ENCODE results near the gene MYZAP. TPM values are rescaled to one million over a fixed set of nuclear protein-coding genes. Genes with fewer than 3 reads are reported as not detected.

The MYZAP gene
- total RNA-seq, 1 experiment from 2014 or later: 0.68 TPM

DNA sequence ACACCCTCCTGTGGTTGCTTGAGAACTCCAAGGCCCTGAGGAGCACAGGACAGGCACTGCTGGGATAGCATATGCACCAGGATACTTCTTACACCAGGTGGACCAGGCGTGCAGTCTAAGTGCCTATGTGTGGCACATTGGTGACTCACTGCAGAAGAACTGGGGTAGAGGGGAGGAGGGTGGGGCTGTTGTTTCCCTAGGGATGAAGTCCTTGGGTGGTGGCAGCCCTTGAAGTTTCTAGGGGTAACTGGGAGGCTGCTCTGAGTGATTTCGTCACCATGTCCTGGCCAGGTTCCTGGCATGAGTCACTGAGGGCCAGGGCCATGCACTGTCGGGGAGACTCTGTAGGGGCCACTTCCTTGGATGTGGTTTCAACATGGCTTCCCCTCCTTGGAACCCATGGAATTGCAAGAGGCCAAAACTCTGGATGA is 15.9 kb downstream of the MYZAP start:
- Mint-ChIP-seq H3K9me3 (no peaks in the 10 kb centered on the region), H3K36me3 (no peaks in the 10 kb centered on the region), H3K4me3 (no peak overlapping the region), H3K27ac (no peak overlapping the region), H3K27me3 (ENCODE audit: low read depth) (no peaks in the 10 kb centered on the region; the same call in 1 of the 2 replicates), H3K4me1 (peaks cover 14% of the 10 kb centered on the region)
- POLR2A ChIA-PET: no interaction called here
- CTCF ChIA-PET: no interaction called here
- TF ChIP-seq RORB (CRISPR knock-in tag; IDR thresholded peaks at IDR 0.05): no peak
- TF ChIP-seq CBFB (CRISPR knock-in tag; IDR thresholded peaks at IDR 0.05; ENCODE audit: low read depth): no peak
- TF ChIP-seq KAT7 (CRISPR knock-in tag; IDR thresholded peaks at IDR 0.05; ENCODE audit: borderline replicate concordance): no peak
- TF ChIP-seq PREB (CRISPR knock-in tag; IDR thresholded peaks at IDR 0.05; ENCODE audit: borderline replicate concordance): no peak
- TF ChIP-seq ZNF232 (CRISPR knock-in tag; IDR thresholded peaks at IDR 0.05): no peak
- TF ChIP-seq EMX1 (CRISPR knock-in tag; IDR thresholded peaks at IDR 0.05): no peak
- TF ChIP-seq ZNF121 (CRISPR knock-in tag; IDR thresholded peaks at IDR 0.05): no peak
- TF ChIP-seq FOXK1 (CRISPR knock-in tag; IDR thresholded peaks at IDR 0.05): no peak
- no peak for TF ChIP-seq FOXP1 (CRISPR knock-in tag; IDR thresholded peaks at IDR 0.05; ENCODE audit: borderline replicate concordance)
- no peak for TF ChIP-seq ETV6 (CRISPR knock-in tag; IDR thresholded peaks at IDR 0.05)
- no peak for TF ChIP-seq JUN (CRISPR knock-in tag; IDR thresholded peaks at IDR 0.05)
- no peak for TF ChIP-seq TCF7 (CRISPR knock-in tag; IDR thresholded peaks at IDR 0.05; ENCODE audit: low read depth)
- no peak for TF ChIP-seq MYBL2 (CRISPR knock-in tag; IDR thresholded peaks at IDR 0.05)
- no peak for TF ChIP-seq SP1 (CRISPR knock-in tag; conservative IDR thresholded peaks at IDR 0.05)
- TF ChIP-seq, protein P1, sequence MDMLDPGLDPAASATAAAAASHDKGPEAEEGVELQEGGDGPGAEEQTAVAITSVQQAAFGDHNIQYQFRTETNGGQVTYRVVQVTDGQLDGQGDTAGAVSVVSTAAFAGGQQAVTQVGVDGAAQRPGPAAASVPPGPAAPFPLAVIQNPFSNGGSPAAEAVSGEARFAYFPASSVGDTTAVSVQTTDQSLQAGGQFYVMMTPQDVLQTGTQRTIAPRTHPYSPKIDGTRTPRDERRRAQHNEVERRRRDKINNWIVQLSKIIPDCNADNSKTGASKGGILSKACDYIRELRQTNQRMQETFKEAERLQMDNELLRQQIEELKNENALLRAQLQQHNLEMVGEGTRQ (CRISPR knock-in tag; IDR thresholded peaks at IDR 0.05): no peak
- no peak for ATAC-seq
- no peak for DNase-seq (ENCODE audit: low spot score)

GRCh38 chr15:57609805-57610529 is 18.3 kb downstream of the MYZAP start:
- POLR2A ChIA-PET: no interaction called here
- H3K27ac Mint-ChIP-seq: no peak overlapping the region
- no peaks in the 10 kb centered on the region; the same call in 1 of the 2 replicates for H3K27me3 Mint-ChIP-seq (ENCODE audit: low read depth)
- no peak overlapping the region for H3K4me3 Mint-ChIP-seq
- no peak for ATAC-seq
- no peaks in the 10 kb centered on the region for H3K9me3 Mint-ChIP-seq
- no peaks in the 10 kb centered on the region for H3K36me3 Mint-ChIP-seq
- CTCF ChIA-PET: interaction anchor here (1.1 to 2.1 kb wide), 2 partner anchors 9 to 32 kb away, joined by 6 to 8 read pairs; no protein-coding TSS in a partner anchor
- no peak for DNase-seq (ENCODE audit: low spot score)
- H3K4me1 Mint-ChIP-seq: peaks cover 14% of the 10 kb centered on the region
- TF ChIP-seq NFATC4 (CRISPR knock-in tag; IDR thresholded peaks at IDR 0.05) (no peak), TEAD1 (CRISPR knock-in tag; IDR thresholded peaks at IDR 0.05) (no peak), CTCF (IDR thresholded peaks at IDR 0.05) (no peak), ZMAT4 (CRISPR knock-in tag; IDR thresholded peaks at IDR 0.05) (no peak), IRF2 (CRISPR knock-in tag; IDR thresholded peaks at IDR 0.05; ENCODE audit: borderline replicate concordance, low read depth) (no peak), MLX (CRISPR knock-in tag; IDR thresholded peaks at IDR 0.05) (no peak), PRRX2 (CRISPR knock-in tag; IDR thresholded peaks at IDR 0.05) (no peak), FOXJ3 (CRISPR knock-in tag; IDR thresholded peaks at IDR 0.05; ENCODE audit: borderline replicate concordance) (no peak), ZNF263 (CRISPR knock-in tag; IDR thresholded peaks at IDR 0.05; ENCODE audit: low read depth) (no peak), RORB (CRISPR knock-in tag; IDR thresholded peaks at IDR 0.05) (no peak), E2F5 (CRISPR knock-in tag; IDR thresholded peaks at IDR 0.05) (no peak), ETV6 (CRISPR knock-in tag; IDR thresholded peaks at IDR 0.05) (no peak)
- TF ChIP-seq, protein P2, sequence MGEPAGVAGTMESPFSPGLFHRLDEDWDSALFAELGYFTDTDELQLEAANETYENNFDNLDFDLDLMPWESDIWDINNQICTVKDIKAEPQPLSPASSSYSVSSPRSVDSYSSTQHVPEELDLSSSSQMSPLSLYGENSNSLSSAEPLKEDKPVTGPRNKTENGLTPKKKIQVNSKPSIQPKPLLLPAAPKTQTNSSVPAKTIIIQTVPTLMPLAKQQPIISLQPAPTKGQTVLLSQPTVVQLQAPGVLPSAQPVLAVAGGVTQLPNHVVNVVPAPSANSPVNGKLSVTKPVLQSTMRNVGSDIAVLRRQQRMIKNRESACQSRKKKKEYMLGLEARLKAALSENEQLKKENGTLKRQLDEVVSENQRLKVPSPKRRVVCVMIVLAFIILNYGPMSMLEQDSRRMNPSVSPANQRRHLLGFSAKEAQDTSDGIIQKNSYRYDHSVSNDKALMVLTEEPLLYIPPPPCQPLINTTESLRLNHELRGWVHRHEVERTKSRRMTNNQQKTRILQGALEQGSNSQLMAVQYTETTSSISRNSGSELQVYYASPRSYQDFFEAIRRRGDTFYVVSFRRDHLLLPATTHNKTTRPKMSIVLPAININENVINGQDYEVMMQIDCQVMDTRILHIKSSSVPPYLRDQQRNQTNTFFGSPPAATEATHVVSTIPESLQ (CRISPR knock-in tag; IDR thresholded peaks at IDR 0.05): no peak
- TF ChIP-seq, protein P3, sequence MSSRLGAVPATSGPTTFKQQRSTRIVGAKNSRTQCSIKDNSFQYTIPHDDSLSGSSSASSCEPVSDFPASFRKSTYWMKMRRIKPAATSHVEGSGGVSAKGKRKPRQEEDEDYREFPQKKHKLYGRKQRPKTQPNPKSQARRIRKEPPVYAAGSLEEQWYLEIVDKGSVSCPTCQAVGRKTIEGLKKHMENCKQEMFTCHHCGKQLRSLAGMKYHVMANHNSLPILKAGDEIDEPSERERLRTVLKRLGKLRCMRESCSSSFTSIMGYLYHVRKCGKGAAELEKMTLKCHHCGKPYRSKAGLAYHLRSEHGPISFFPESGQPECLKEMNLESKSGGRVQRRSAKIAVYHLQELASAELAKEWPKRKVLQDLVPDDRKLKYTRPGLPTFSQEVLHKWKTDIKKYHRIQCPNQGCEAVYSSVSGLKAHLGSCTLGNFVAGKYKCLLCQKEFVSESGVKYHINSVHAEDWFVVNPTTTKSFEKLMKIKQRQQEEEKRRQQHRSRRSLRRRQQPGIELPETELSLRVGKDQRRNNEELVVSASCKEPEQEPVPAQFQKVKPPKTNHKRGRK (CRISPR knock-in tag; IDR thresholded peaks at IDR 0.05; ENCODE audit: borderline replicate concordance): no peak
